GM19372 (cell line): ENCODE measurements around the gene AMN.
"Not testable (repeated sequence)": the region's sequence is repeated elsewhere in the genome, so short reads cannot be mapped to it uniquely, and the experiment has no call there.

ENCODE experiments used
- ATAC-seq: cut with Tn5 transposase; IDR thresholded peaks from one replicate; pipeline ENCODE4 v1.9.1; 2021; ENCODE audit warnings: mild to moderate bottlenecking, low read depth, moderate library complexity; ENCODE audit not compliant: unreplicated experiment

Gene AMN

GRCh38 chr14:102911991-102912761 lies 10.3 kb upstream of the AMN start:
- no peak for ATAC-seq

GRCh38 chr14:102913341-102914211 lies 8.9 kb upstream of the AMN start:
- ATAC-seq: no peak

GRCh38 chr14:102914474-102915291 lies 7.8 kb upstream of the AMN start:
- no peak for ATAC-seq

- ATAC-seq: no peak
Measured at GRCh38 chr14:102915292-102916110, 7.0 kb upstream of the AMN start.

- no peak for ATAC-seq
Measured at GRCh38 chr14:102916347-102917055, 6.0 kb upstream of the AMN start.

- ATAC-seq: no peak
Measured at GRCh38 chr14:102917056-102917385, 5.4 kb upstream of the AMN start.

GRCh38 chr14:102917469-102918211 lies 4.8 kb upstream of the AMN start:
- no peak for ATAC-seq

- no peak for ATAC-seq
Measured at GRCh38 chr14:102918438-102918837, 4.0 kb upstream of the AMN start.

- ATAC-seq: no peak
Measured at GRCh38 chr14:102920273-102920997, 2.0 kb upstream of the AMN start.

- no peak for ATAC-seq
Measured at GRCh38 chr14:102920998-102921304, 1.5 kb upstream of the AMN start.

GRCh38 chr14:102923201-102923924 lies 900 bp downstream of the AMN start:
- no peak for ATAC-seq

GRCh38 chr14:102923925-102924486 lies 1.5 kb downstream of the AMN start:
- ATAC-seq: no peak

GRCh38 chr14:102924632-102925588 lies 2.4 kb downstream of the AMN start:
- no peak for ATAC-seq

GRCh38 chr14:102925646-102926045 lies 3.2 kb downstream of the AMN start:
- no peak for ATAC-seq

GRCh38 chr14:102926104-102926503 lies 3.6 kb downstream of the AMN start:
- ATAC-seq: no peak

- not testable (repeated sequence) for ATAC-seq
Measured at GRCh38 chr14:102926840-102927239, 4.4 kb downstream of the AMN start.
